ENCODE measurements around the gene RGMA. TPM values are rescaled to one million over a fixed set of nuclear protein-coding genes. Genes with fewer than 3 reads are reported as not detected.

Gene RGMA
- total and polyA plus RNA-seq, 10 of the 15 experiments (the other 5 are each of a cell fraction or from before 2014, with no cell fraction given), result not detected

DNA sequence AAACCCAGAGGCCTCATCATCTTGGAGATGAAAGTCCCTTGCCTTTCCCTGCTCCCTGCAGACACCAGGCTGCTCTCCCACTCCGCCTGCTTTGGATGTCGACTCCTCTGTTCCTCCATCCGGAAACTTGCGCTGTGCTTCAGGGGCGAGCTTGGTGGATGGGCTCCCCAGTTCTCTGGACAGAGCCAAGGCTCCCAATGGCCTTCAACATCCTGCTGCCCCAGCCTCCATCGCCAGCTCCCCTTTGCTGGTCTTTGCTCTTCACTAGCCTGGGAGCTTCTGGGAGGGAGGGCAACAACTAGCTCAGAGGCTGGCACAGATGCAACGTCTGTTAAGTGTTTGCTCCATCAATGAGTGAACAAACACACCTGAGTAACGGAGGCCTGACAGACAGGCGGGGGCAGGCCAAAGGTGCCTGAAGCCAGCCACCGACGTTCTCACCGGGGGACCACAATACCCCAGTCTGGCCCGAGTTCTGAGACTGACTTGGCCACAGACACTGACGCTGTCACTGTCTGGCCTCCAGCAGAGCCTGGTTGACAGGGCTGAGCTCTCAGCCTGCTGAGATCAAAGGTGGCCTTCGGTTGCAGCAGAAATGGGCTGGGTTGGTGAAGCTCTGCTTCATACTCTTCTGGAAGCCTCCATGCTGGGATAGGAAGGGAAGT is 39.0 kb downstream of the RGMA start:
- no peak overlapping the region for H3K9ac ChIP-seq (ENCODE audit: control insufficient read depth, insufficient read depth, low read length)
- ChIA-PET POLR2A (no interaction called here), SMC1A (ENCODE audit: uncharacterized antibody, unreplicated experiment) (no interaction called here), RAD21 (ENCODE audit: unreplicated experiment) (no interaction called here), CTCF (interaction anchor here (1.3 kb wide), 1 partner anchor 10 kb away, joined by 3 read pairs; no protein-coding TSS in a partner anchor)
- H3K4me2 ChIP-seq (ENCODE audit: control insufficient read depth, insufficient read depth), result no peak overlapping the region
- no peaks in the 10 kb centered on the region for H3K36me3 ChIP-seq (ENCODE audit: control insufficient read depth in 2 of 2, insufficient read depth in 2 of 2, low read length in 1 of 2)
- no TSS peak for BruUV-seq (replicated peaks)
- no peak overlapping the region for H2AFZ ChIP-seq (ENCODE audit: control insufficient read depth, low read depth, low read length)
- no peaks in the 10 kb centered on the region for H3K79me2 ChIP-seq (ENCODE audit: control insufficient read depth, insufficient read depth, low read length)
- no peaks in the 10 kb centered on the region for H3K27me3 ChIP-seq (replicated peaks in 1 of 2; ENCODE audit: control insufficient read depth in 2 of 2, insufficient read depth in 2 of 2, low read length in 1 of 2)
- no peaks in the 10 kb centered on the region for H4K20me1 ChIP-seq (ENCODE audit: control insufficient read depth, insufficient read depth)
- intact Hi-C loops (cut with micrococcal nuclease; ENCODE audit: unreplicated experiment) (no loop called here), in situ Hi-C loops (cut with MboI) (loop anchor here (25.0 kb wide), 1 partner anchor 1262 kb away; no protein-coding TSS in a partner anchor)
- no peak for ATAC-seq
- H3K4me1 ChIP-seq (ENCODE audit: control insufficient read depth, insufficient read depth, low read length), result no peaks in the 10 kb centered on the region
- no peak for TF ChIP-seq SMAD5 (IDR thresholded peaks at IDR 0.05; ENCODE audit: low read depth)
- no peak overlapping the region for H3K27ac ChIP-seq (ENCODE audit: control insufficient read depth, insufficient read depth)
- no peaks in the 10 kb centered on the region for H3K9me3 ChIP-seq (replicated peaks; ENCODE audit: control insufficient read depth, insufficient read depth, low read length)
- no peak for FAIRE-seq
- 29% methylated on average over 15 of the region's 15 CpGs for WGBS (ENCODE audit: insufficient coverage, insufficient replicate concordance, low lambda C conversion rate, missing lambda C conversion rate)
- H3K4me3 ChIP-seq, result no peak overlapping the region
- no peak for DNase-seq (ENCODE audit: low read depth, low spot score)

DNA sequence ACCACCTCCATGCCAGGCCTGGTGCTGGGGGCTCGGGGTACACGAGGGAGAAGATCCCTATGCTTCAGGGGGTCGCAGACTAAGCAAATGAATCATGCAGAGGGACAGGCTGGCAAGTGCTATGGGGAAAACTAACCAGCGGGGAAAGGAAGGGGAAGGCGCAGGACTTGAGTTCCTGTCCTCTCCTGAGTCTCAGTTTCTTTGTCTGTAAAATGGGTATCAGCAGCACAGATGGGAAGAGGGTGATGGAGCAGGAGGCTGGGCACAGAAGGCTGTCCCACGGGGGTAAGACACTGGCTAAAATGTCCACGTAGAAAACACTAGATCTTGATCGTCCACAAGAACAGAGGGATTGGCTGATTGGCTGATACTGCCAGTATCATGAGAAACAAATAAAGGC is 39.8 kb downstream of the RGMA start:
- ChIA-PET CTCF (interaction anchor here (1.3 kb wide), 1 partner anchor 11 kb away, joined by 3 read pairs; no protein-coding TSS in a partner anchor), RAD21 (ENCODE audit: unreplicated experiment) (no interaction called here), SMC1A (ENCODE audit: uncharacterized antibody, unreplicated experiment) (no interaction called here), POLR2A (no interaction called here)
- no peak for FAIRE-seq
- no peak overlapping the region for H3K9ac ChIP-seq (ENCODE audit: control insufficient read depth, insufficient read depth, low read length)
- no peak overlapping the region for H2AFZ ChIP-seq (ENCODE audit: control insufficient read depth, low read depth, low read length)
- no peaks in the 10 kb centered on the region for H3K36me3 ChIP-seq (ENCODE audit: control insufficient read depth in 2 of 2, insufficient read depth in 2 of 2, low read length in 1 of 2)
- WGBS (ENCODE audit: insufficient coverage, insufficient replicate concordance, low lambda C conversion rate, missing lambda C conversion rate), result 2% methylated on average over 8 of the region's 8 CpGs
- in situ Hi-C loops (cut with MboI), result loop anchor here (25.0 kb wide), 1 partner anchor 1263 kb away; no protein-coding TSS in a partner anchor
- no peak overlapping the region for H3K4me2 ChIP-seq (ENCODE audit: control insufficient read depth, insufficient read depth)
- no peaks in the 10 kb centered on the region for H3K4me1 ChIP-seq (ENCODE audit: control insufficient read depth, insufficient read depth, low read length)
- H3K9me3 ChIP-seq (replicated peaks; ENCODE audit: control insufficient read depth, insufficient read depth, low read length), result no peaks in the 10 kb centered on the region
- no peaks in the 10 kb centered on the region for H3K27me3 ChIP-seq (replicated peaks in 1 of 2; ENCODE audit: control insufficient read depth in 2 of 2, insufficient read depth in 2 of 2, low read length in 1 of 2)
- no peak overlapping the region for H3K27ac ChIP-seq (ENCODE audit: control insufficient read depth, insufficient read depth)
- no peak for ATAC-seq
- no peaks in the 10 kb centered on the region for H4K20me1 ChIP-seq (ENCODE audit: control insufficient read depth, insufficient read depth)
- no peak overlapping the region for H3K4me3 ChIP-seq
- intact Hi-C loops (cut with micrococcal nuclease; ENCODE audit: unreplicated experiment), result no loop called here
- DNase-seq (ENCODE audit: low read depth, low spot score), result no peak
- H3K79me2 ChIP-seq (ENCODE audit: control insufficient read depth, insufficient read depth, low read length), result no peaks in the 10 kb centered on the region
- BruUV-seq (replicated peaks), result no TSS peak
- no peak for TF ChIP-seq NFYB (IDR thresholded peaks at IDR 0.05; ENCODE audit: insufficient read depth, low read depth, low read length)
- TF ChIP-seq RBBP5 (conservative IDR thresholded peaks at IDR 0.05), result no peak
- no peak for TF ChIP-seq MYB (IDR thresholded peaks at IDR 0.05; ENCODE audit: borderline replicate concordance, low read depth, low read length)
- no peak for TF ChIP-seq NRF1 (conservative IDR thresholded peaks at IDR 0.05; ENCODE audit: low read depth, low read length)
- no peak for TF ChIP-seq TARDBP (IDR thresholded peaks at IDR 0.05; ENCODE audit: borderline replicate concordance)
- TF ChIP-seq MYC (IDR thresholded peaks at IDR 0.05; ENCODE audit: insufficient read depth, insufficient read length, insufficient replicate concordance, low read length, severe bottlenecking), result no peak
- TF ChIP-seq, protein P1, sequence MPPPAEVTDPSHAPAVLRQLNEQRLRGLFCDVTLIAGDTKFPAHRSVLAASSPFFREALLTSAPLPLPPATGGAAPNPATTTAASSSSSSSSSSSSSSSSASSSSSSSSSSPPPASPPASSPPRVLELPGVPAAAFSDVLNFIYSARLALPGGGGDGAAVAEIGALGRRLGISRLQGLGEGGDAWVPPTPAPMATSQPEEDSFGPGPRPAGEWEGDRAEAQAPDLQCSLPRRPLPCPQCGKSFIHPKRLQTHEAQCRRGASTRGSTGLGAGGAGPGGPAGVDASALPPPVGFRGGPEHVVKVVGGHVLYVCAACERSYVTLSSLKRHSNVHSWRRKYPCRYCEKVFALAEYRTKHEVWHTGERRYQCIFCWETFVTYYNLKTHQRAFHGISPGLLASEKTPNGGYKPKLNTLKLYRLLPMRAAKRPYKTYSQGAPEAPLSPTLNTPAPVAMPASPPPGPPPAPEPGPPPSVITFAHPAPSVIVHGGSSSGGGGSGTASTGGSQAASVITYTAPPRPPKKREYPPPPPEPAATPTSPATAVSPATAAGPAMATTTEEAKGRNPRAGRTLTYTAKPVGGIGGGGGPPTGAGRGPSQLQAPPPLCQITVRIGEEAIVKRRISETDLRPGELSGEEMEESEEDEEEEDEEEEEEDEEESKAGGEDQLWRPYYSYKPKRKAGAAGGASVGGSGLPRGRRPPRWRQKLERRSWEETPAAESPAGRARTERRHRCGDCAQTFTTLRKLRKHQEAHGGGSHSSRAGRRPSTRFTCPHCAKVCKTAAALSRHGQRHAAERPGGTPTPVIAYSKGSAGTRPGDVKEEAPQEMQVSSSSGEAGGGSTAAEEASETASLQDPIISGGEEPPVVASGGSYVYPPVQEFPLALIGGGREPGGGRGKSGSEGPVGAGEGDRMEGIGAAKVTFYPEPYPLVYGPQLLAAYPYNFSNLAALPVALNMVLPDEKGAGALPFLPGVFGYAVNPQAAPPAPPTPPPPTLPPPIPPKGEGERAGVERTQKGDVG (CRISPR knock-in tag; IDR thresholded peaks at IDR 0.05), result no peak
- TF ChIP-seq RELA (IDR thresholded peaks at IDR 0.05; ENCODE audit: borderline replicate concordance, partially characterized antibody), result no peak
- TF ChIP-seq POLR2AphosphoS5 (IDR thresholded peaks at IDR 0.05; ENCODE audit: low read length), result no peak
- no peak for TF ChIP-seq TAF1 (IDR thresholded peaks at IDR 0.05; ENCODE audit: borderline replicate concordance, low read depth, low read length)
- no peak for TF ChIP-seq MEF2A (IDR thresholded peaks at IDR 0.05; ENCODE audit: insufficient read depth, low read depth, low read length)

All from GM12878 (cell line).